ENCODE data around the gene P4HB.

GRCh38 chr17:81840826-81841778, 19.2 kb downstream of the P4HB start:
- TF ChIP-seq, protein P1, sequence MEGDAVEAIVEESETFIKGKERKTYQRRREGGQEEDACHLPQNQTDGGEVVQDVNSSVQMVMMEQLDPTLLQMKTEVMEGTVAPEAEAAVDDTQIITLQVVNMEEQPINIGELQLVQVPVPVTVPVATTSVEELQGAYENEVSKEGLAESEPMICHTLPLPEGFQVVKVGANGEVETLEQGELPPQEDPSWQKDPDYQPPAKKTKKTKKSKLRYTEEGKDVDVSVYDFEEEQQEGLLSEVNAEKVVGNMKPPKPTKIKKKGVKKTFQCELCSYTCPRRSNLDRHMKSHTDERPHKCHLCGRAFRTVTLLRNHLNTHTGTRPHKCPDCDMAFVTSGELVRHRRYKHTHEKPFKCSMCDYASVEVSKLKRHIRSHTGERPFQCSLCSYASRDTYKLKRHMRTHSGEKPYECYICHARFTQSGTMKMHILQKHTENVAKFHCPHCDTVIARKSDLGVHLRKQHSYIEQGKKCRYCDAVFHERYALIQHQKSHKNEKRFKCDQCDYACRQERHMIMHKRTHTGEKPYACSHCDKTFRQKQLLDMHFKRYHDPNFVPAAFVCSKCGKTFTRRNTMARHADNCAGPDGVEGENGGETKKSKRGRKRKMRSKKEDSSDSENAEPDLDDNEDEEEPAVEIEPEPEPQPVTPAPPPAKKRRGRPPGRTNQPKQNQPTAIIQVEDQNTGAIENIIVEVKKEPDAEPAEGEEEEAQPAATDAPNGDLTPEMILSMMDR (IDR thresholded peaks at IDR 0.05) = no peak
- TF ChIP-seq POLR2A (IDR thresholded peaks at IDR 0.05) = no peak
